Upper lobe of left lung (tissue), 6 donors: ENCODE measurements around the gene GCLM. TPM values are rescaled to one million over a fixed set of nuclear protein-coding genes. Genes with fewer than 3 reads are reported as not detected.

Experiments used
- ATAC-seq, 2 donors: fragments of 200-7000 bp; cut with Tn5 transposase; one replicate each; pipeline ENCODE4 v1.9.1; 2022; ENCODE audit warnings: mild to moderate bottlenecking in 2 of 2, moderate library complexity in 2 of 2; ENCODE audit not compliant: low FRiP score in 2 of 2
- DNase-seq, 2 donors: peaks; one replicate each; pipeline ENCODE4 v3.0.0-alpha.2; 2019 to 2020
- H3K27ac ChIP-seq, 4 donors: fragments of 200-600 bp; sonication (generic); one replicate each; pipeline ENCODE4 v1.5.1; 2016 to 2019
- H3K27me3 ChIP-seq, 4 donors: fragments of 200-600 bp; sonication (generic); one replicate each; pipeline ENCODE4 v1.5.1; 2017 to 2019
- H3K36me3 ChIP-seq, 4 donors: fragments of 200-600 bp; sonication (generic); one replicate each; pipeline ENCODE4 v1.5.1; 2016 to 2019
- H3K4me1 ChIP-seq, 4 donors: fragments of 200-600 bp; sonication (generic); one replicate each; pipeline ENCODE4 v1.5.1; 2018 to 2019
- H3K4me3 ChIP-seq, 4 donors: fragments of 200-600 bp; sonication (generic); one replicate each; pipeline ENCODE4 v1.5.1; 2017 to 2019; ENCODE audit warnings: mild to moderate bottlenecking in 2 of 4, moderate library complexity in 1 of 4
- H3K9me3 ChIP-seq, 4 donors: fragments of 200-600 bp; sonication (generic); one replicate each; pipeline ENCODE4 v1.5.1; 2018 to 2019
- EP300 ChIP-seq, 4 donors: sonication (generic); formaldehyde crosslinking; IDR thresholded peaks; one replicate each; pipeline ENCODE4 v1.5.1; 2017; ENCODE audit warnings: antibody characterized with exemption in 4 of 4, control low read depth in 2 of 4
- POLR2A ChIP-seq, 4 donors: fragments of 450-650 bp; IDR thresholded peaks; one replicate each; pipeline ENCODE4 v1.5.1; 2016 to 2017; ENCODE audit warnings: antibody characterized with exemption in 4 of 4, mild to moderate bottlenecking in 2 of 4
- POLR2AphosphoS5 ChIP-seq, 2 donors: sonication (generic); formaldehyde crosslinking; IDR thresholded peaks; one replicate each; pipeline ENCODE4 v1.5.1; 2017; ENCODE audit warnings: antibody characterized with exemption in 2 of 2
- WGBS, 2 donors: methylation state at CpG; one replicate each; pipeline ENCODE4 v1.1.5; 2017 to 2018; 5-methylcytosine and 5-hydroxymethylcytosine counted together
- total RNA-seq, 6 donors: library from RNA; depleted of rRNA in 4 of 6; stranded (reverse); fragments of >200 nt in 4 of 6; gene quantifications; one replicate each; pipeline versions ENCODE4 v1.1.0 to v1.2.1, GENCODE V29; 2016 to 2021
- TF ChIP-seq, protein P1 (sequence below), 6 experiments: fragments of 450-650 bp in 4 of 6; fragments of 200-600 bp in 2 of 6; sonication (generic) in 2 of 6; IDR thresholded peaks; one replicate each; pipeline ENCODE4 v1.5.1; 2016 to 2019; ENCODE audit warnings: antibody characterized with exemption in 6 of 6
- donor health status: DM: no; HTN: no; CAD: no; lungs with moderate emphysema.
- donor health status: DM: no; HTN: yes; CAD: no; lungs with severe emphysema.

Gene GCLM
- total RNA-seq, 6 donors from 2014 or later: 11.3 to 25.1 (median 20.2) TPM

DNA sequence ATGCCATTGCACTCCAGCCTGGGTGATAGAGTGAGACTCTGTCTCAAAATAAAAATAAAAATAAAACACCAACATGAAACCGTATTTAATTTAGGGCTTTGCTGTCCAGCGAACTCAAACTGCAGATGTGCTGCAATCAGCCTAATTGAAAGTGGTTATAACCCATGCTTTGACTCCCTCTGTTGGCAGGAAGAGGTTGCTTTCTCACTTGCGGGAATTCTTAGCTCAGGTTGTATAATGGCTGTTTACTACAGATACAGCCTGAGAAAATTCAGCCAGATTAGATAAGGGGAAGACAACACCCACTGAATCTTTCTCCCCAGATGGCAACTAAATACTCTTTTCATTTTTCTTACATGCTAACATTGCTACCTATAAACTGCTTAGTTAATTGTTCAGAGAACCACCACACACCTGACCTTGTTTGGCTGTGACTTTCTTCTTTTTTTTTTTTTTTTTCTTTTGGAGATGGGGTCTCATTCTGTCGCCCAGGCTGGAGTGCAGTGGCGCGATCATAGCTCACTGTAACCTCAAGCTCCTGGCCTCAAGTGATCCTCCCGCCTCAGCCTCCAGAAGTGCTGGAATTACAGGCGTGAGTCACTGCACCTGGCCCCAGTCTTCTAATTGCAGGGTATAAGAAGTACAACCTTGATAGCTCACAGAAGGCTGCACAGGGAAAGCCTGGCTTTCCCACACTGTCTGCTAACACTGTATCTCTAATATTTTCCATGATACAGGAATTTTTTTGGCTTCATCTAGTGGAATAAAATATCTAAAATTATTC lies 64.8 kb downstream of the GCLM start:
- no peaks in the 10 kb centered on the region for H3K9me3 ChIP-seq
- peak overlapping the region; percentile 2 to 97 (median 95) for H3K27ac ChIP-seq
- peak in 1 of 2 donors; percentile 51 for DNase-seq
- no peak for ATAC-seq
- no peaks in the 10 kb centered on the region for H3K36me3 ChIP-seq
- no peak overlapping the region for H3K4me3 ChIP-seq
- TF ChIP-seq EP300 (IDR thresholded peaks at IDR 0.05): peak in 1 of 4 donors; percentile 36
- peak in 1 of 2 donors; percentile 21 for TF ChIP-seq POLR2AphosphoS5 (IDR thresholded peaks at IDR 0.05)
- no peak for TF ChIP-seq POLR2A (IDR thresholded peaks at IDR 0.05)
- TF ChIP-seq, protein P1, sequence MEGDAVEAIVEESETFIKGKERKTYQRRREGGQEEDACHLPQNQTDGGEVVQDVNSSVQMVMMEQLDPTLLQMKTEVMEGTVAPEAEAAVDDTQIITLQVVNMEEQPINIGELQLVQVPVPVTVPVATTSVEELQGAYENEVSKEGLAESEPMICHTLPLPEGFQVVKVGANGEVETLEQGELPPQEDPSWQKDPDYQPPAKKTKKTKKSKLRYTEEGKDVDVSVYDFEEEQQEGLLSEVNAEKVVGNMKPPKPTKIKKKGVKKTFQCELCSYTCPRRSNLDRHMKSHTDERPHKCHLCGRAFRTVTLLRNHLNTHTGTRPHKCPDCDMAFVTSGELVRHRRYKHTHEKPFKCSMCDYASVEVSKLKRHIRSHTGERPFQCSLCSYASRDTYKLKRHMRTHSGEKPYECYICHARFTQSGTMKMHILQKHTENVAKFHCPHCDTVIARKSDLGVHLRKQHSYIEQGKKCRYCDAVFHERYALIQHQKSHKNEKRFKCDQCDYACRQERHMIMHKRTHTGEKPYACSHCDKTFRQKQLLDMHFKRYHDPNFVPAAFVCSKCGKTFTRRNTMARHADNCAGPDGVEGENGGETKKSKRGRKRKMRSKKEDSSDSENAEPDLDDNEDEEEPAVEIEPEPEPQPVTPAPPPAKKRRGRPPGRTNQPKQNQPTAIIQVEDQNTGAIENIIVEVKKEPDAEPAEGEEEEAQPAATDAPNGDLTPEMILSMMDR (IDR thresholded peaks at IDR 0.05): peak; percentile 60 to 85 (median 70)
- no peaks in the 10 kb centered on the region for H3K27me3 ChIP-seq
- 41 to 47% methylated on average over 8 of the region's 8 CpGs for WGBS, 2 donors
- H3K4me1 ChIP-seq: peaks cover 21 to 28% (median 26%) of the 10 kb centered on the region in 4 donors

DNA sequence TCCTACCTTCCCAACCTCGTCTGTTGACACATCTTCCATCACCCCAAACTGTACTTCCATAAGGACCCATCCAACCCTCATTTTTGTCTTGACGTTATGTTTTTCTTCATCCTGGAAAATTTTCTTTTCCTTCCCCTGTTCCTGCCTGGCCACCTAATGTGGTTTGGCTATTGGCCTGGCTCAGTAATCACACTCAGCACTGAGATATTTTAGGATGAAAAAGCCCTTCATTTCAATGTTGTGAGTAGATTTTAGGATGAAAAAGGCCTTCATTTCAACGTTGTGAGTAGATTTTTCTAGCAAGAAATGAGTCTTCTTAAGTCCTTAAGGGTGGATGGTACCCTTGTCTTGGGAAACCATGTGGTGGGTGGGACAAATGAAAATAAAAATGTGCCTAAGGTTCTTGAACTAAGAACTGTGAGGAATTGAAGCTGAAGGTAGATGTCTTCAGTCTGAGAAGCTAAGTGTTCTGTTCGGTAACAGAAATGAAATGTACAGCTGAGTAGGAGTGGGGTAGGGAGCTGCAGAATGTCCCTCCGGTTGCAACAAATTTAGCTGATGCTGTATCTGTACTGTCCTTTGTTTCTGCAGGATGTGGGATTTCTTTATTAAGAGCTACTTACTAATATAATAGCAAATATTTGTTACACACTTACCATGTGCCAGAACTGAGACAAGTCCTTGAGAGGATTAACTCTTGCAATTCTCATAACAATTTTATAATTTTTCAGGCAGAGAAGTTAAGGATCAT lies 66.3 kb downstream of the GCLM start:
- Histone ChIP-seq H3K27me3 (no peaks in the 10 kb centered on the region), H3K4me3 (no peak overlapping the region), H3K27ac (no peak overlapping the region), H3K4me1 (peaks cover 20 to 28% (median 22%) of the 10 kb centered on the region in 4 donors), H3K36me3 (no peaks in the 10 kb centered on the region), H3K9me3 (no peaks in the 10 kb centered on the region)
- TF ChIP-seq, protein P1 (IDR thresholded peaks at IDR 0.05): no peak
- no peak for TF ChIP-seq EP300 (IDR thresholded peaks at IDR 0.05)
- no peak for TF ChIP-seq POLR2A (IDR thresholded peaks at IDR 0.05)
- TF ChIP-seq POLR2AphosphoS5 (IDR thresholded peaks at IDR 0.05): no peak
- DNase-seq (no peak), ATAC-seq (no peak)
- WGBS, 2 donors: 69 to 77% methylated on average over 5 of the region's 5 CpGs

DNA sequence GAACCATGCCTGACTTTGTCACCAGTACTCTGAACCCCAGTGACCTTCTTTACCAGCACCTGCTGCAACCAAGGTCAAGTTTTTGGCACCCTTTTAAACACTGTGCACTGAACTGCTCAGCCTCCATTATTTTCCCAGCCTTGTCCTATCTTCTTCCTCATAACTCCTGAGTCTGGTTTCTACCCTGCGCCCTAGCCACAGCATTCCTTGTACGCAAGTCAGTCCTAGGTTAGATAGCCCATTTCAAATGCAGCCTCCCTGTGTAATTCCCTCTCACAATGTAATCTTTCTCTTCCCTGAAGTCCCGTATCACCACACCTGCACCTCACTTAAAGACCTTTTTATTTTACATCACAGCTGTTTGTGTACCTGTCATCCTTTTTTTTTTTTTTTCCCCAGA lies 67.5 kb downstream of the GCLM start:
- TF ChIP-seq POLR2A (IDR thresholded peaks at IDR 0.05) (no peak), POLR2AphosphoS5 (IDR thresholded peaks at IDR 0.05) (no peak), EP300 (IDR thresholded peaks at IDR 0.05) (no peak)
- TF ChIP-seq, protein P1 (IDR thresholded peaks at IDR 0.05): no peak
- ATAC-seq: no peak
- DNase-seq: no peak
- Histone ChIP-seq H3K36me3 (no peaks in the 10 kb centered on the region), H3K4me1 (peaks cover 20 to 28% (median 22%) of the 10 kb centered on the region in 4 donors), H3K27me3 (no peaks in the 10 kb centered on the region), H3K4me3 (no peak overlapping the region), H3K9me3 (no peaks in the 10 kb centered on the region), H3K27ac (no peak overlapping the region)
- WGBS, 2 donors: 94 to 98% methylated on average over 3 of the region's 3 CpGs

DNA sequence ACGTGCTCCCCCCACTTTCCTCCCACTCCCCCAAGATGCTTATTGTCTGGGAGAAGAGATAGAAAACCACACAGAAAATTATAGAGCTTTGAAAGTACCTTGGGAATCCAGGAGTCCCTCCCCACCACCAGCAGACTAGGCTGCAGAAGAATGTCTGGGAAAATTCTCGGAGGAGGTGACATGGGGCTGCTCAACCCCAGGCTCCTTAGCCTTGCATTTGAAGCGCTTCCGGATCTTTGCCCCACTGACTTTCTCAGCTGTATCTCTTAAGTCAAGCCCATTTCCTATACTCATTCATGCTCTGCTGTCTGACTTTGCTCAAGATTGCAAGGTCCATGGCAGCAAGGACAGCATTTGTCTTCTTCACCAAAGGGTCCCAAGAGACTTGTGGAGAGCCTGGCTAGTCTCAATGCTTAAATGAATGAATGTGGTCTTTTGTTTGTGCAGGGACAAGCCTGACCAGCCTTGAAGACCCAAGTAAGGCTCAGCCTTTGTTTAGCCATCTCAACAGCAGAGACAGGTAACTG lies 68.2 kb downstream of the GCLM start:
- Histone ChIP-seq H3K9me3 (no peaks in the 10 kb centered on the region), H3K4me3 (no peak overlapping the region), H3K36me3 (no peaks in the 10 kb centered on the region), H3K27ac (no peak overlapping the region), H3K27me3 (no peaks in the 10 kb centered on the region), H3K4me1 (peaks cover 17 to 28% (median 22%) of the 10 kb centered on the region in 4 donors)
- ATAC-seq (no peak), DNase-seq (no peak)
- TF ChIP-seq, protein P1 (IDR thresholded peaks at IDR 0.05): no peak
- TF ChIP-seq POLR2A (IDR thresholded peaks at IDR 0.05) (no peak), POLR2AphosphoS5 (IDR thresholded peaks at IDR 0.05) (no peak), EP300 (IDR thresholded peaks at IDR 0.05) (no peak)
- WGBS, 2 donors: 95 to 97% methylated on average over 4 of the region's 4 CpGs
